Mononuclear cell (primary cell): ENCODE data around the gene WDR1. TPM values are rescaled to one million over a fixed set of nuclear protein-coding genes. Genes with fewer than 3 reads are reported as not detected.

Experiments
- H3K27me3 ChIP-seq: 2 replicates; pipeline ENCODE4 v1.6.0; 2011; ENCODE audit warnings: low read length, control low read depth; ENCODE audit not compliant: insufficient read depth
- H3K4me1 ChIP-seq: 2 replicates; pipeline ENCODE4 v1.5.1; 2011; ENCODE audit warnings: mild to moderate bottlenecking, low read length, control low read depth; ENCODE audit not compliant: insufficient read depth
- H3K4me3 ChIP-seq: 2 replicates; pipeline ENCODE4 v1.5.1; 2011; ENCODE audit warnings: mild to moderate bottlenecking, low read length, moderate library complexity
- H3K9me3 ChIP-seq: 2 replicates; pipeline ENCODE4 v1.5.1; 2011; ENCODE audit warnings: low read depth, mild to moderate bottlenecking, control low read depth, low read length
- total RNA-seq: library from RNA; depleted of rRNA; stranded (reverse); fragments of >200 nt; gene quantifications from one replicate; pipeline ENCODE4 v1.2.3, GENCODE V29; 2012

WDR1 gene
- total RNA-seq, 1 donor = 135 TPM

DNA sequence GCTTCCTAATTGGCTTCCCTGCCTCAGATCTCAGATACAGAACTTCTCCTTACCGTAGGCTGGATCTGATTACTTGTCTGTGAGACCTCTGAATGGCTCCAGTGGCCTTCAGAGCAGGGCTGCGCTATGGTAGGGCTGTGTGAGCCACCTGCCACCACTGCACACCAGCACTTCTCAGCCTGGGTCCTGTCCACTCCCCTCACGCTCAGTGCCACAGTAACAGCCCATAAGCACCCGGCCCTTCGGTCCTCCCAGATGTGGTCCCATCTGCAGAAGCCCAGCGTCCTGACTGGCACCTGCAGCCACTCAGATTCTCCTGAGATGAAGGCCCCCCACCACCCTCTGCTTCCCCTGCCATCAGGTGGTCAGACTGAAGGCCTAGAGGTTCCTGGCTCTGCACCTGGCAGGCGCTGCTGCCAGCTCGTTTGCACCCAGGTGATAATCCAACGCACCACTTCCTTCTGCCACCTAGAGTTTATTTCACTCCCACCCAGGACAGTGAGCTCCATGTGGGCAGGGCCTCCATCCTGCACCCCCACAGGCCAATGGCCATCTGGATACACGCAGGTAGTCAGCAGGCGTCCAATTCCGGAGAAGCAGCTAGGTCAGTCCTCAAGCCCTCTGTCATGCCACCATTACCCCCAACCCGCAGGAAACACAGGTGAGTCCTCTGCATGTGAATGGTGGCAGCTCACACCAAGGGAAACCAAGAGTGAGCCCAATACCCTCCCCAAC is 5.4 kb downstream of the WDR1 start:
- H3K4me3 ChIP-seq = no peak overlapping the region
- no peaks in the 10 kb centered on the region for H3K9me3 ChIP-seq
- H3K4me1 ChIP-seq = peaks cover 97% of the 10 kb centered on the region

DNA sequence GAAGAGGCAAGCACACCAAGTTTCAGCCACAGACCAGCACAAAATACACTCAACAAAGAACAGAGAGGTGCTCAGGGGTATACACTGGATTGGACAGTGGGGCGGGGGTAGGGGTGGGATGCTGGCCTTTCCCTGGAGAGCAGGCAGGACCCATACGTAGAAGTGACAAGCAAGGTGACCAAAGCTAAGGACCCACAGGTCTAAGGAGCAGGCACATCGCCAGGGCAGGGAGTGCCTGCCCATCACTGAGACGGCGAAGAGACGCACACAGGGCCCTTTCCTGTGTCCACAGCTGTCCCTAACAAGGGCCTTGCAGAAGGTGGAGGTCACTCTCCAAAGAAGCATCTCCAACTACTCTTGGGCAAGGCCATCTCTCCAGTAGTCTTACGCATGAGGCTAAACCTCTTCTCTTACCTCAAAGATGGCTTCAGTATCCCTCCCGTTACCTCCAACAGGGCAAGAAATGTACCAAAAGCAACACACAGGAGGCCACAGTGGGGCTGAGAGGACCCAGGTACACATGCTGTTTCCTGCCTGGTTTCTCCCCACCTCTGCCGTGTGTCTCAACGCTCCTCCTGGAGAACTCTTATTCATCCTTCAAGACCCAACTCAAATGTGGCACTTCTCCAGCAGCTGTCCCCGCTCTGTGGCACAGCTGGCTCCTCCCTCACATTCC is 6.5 kb downstream of the WDR1 start:
- Histone ChIP-seq H3K9me3 (no peaks in the 10 kb centered on the region), H3K4me1 (peaks cover 97% of the 10 kb centered on the region), H3K4me3 (no peak overlapping the region), H3K27me3 (no peaks in the 10 kb centered on the region)

More for the DNA sequence above, 5.4 kb downstream of the WDR1 start:
- H3K27me3 ChIP-seq = no peaks in the 10 kb centered on the region

DNA sequence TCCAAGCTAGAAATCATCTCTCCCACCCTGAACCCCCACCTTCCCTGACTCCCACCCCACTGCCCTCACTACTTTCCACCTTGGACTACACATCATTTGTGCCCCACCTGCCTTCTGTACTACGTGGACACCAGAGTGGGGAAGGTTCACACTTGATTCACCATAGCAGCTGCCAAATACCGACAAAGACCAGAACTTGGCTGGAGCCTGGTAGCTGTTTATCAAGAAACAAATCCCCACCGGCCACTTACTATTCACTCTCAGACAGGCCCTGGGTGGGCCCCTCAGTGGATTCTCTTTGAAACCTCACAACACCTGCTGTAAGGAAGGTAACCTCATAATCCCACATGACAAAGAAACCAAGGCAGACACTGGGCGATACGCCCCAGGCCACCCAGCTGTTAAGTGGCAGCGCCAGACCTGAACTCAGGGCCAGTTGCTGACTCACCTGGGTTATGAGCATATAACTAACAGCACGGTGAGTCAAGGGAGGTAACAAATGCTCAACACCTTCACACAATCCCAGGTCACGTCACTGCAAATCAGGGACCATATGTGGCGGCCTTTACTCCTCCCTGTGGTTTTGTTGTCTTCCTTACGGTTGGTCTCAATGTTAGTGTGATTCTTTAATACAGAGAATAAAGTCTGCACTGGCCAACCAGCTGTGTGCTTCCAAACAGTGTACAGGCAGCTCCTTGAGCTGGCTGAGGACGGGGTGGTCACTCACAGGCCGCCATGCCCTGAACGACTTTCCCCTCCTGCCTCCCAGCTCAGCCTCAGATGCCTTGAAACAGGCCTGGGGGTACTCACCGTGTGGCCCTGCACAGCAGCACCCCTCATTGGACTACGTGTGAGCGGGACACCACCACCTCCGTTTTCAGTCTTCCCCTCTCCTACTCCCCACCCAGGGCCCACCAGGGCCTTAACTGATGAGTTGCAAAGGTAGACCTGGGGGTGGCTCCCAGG is 7.5 kb downstream of the WDR1 start:
- Histone ChIP-seq H3K9me3 (no peaks in the 10 kb centered on the region), H3K4me3 (no peak overlapping the region), H3K27me3 (no peaks in the 10 kb centered on the region), H3K4me1 (peaks cover 97% of the 10 kb centered on the region)

DNA sequence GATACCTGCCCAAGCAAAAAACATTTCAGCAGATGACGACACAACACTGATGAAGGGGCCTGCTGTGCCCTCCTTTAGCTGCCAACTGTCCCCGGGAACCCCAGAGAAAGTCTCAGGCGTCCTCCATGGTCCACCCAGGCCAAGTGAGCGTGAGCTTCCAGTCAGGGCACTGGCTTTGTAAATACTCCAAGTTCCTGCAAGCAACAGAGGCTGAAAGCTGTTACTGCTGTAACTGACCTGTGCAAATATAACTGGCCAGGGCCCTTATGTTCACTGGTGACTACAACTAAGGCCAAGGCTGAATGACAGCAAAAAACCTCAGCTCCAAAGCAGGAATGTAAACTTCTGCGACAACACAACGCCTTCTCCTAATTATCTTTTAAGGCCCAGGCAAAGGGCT is 8.2 kb downstream of the WDR1 start:
- H3K4me1 ChIP-seq = peaks cover 95% of the 10 kb centered on the region
- no peaks in the 10 kb centered on the region for H3K9me3 ChIP-seq
- no peak overlapping the region for H3K4me3 ChIP-seq
- H3K27me3 ChIP-seq = no peaks in the 10 kb centered on the region

DNA sequence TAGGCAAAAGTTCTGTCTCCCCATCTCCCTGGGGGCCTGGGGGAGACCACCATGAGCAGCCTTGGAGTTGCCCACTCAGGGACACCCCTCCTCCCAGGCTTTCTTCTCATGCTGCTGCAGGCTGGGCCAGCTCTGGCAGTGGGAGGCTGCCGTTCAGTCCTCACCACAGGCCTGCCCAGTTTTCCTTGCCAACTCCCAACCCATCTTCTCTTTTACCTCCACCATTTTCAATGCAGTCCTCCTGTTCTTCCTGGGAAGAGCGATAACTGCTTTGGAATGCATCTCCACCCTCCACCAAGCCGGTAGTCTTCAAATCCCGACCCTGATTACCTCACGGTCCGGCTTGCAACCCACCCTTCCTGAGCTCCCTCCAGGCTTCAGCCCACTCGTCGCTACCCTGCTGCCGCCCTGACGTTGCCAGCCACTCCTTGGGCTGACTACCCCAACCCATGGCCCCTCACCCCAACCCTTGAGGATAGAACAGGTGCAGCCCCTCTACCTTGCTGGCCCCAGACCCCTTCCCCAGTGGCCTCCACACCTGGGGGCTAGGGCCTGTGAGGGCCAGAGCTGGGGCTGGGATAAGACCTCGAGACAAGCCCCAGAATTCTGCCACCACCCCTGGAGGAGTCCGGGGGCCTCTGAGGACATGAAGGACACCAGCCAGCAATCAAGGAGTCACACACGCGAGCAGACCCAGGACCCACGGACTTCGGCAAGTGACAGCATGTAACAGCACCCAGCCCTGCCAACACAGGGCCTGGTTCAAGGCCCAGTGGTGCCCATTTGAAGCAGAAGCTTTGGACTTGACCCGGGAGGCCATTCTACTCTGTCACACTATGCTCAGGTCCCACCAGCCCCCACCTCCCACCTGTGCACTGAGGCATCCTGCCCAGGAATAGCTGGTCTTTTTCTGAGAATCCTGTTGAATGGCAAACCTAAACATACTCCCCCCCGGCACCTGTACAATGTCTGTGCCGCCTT is 9.2 kb downstream of the WDR1 start:
- Histone ChIP-seq H3K4me1 (peaks cover 95% of the 10 kb centered on the region), H3K27me3 (no peaks in the 10 kb centered on the region), H3K4me3 (no peak overlapping the region)

DNA sequence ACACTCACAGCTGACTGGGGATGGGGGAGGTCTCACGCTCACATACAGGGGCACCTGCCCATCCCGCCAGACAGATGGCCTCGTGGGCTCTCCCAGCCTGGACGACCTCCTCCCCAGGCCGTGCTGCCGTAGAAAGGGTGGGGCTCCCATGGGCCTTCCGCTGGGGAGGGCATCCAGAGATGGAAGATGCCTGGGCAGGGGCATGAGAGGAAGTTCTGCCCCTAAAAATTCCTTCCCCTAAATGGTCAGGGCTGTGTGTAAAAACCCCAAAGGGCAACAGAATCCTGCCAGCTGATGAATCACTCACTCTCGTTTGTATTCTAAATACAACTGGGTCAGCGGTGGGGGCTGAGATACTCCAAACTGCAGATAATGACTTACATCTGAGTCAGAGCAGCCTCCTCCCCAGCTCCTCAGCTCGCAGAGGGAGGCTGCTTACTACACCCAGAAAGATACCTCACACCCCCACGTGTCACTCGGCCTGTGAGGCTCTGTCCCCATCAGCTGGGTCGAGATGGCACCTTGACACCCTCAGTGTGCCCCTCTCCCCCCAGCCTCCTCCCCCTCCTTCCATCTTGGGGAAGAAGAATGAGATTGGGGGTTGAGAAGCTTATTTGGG is 10.1 kb downstream of the WDR1 start:
- no peaks in the 10 kb centered on the region for H3K27me3 ChIP-seq
- H3K4me3 ChIP-seq = no peak overlapping the region
- H3K9me3 ChIP-seq = no peaks in the 10 kb centered on the region
- H3K4me1 ChIP-seq = peaks cover 94% of the 10 kb centered on the region

More for the DNA sequence above, 9.2 kb downstream of the WDR1 start:
- H3K9me3 ChIP-seq = no peaks in the 10 kb centered on the region

DNA sequence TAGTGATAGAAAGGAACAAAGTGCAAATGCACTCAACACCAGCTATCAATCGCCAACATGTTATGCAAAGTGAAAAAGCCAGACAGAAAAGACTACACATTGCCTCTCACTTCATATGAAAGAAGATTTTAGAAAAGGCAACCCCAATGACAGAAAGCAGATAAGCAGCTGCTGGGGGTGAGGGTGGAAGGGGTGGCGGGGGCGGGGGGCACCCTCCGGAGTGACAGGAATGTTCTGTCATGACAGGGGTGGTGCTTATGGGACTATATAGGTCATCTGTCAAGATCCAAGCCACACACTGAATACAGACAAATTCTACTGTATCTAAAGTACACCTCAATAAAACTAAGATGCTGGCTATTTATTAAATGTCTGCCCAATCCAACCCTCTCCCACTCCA is 10.7 kb downstream of the WDR1 start:
- no peaks in the 10 kb centered on the region for H3K9me3 ChIP-seq
- no peaks in the 10 kb centered on the region for H3K27me3 ChIP-seq
- H3K4me1 ChIP-seq = peaks cover 94% of the 10 kb centered on the region
- H3K4me3 ChIP-seq = no peak overlapping the region

DNA sequence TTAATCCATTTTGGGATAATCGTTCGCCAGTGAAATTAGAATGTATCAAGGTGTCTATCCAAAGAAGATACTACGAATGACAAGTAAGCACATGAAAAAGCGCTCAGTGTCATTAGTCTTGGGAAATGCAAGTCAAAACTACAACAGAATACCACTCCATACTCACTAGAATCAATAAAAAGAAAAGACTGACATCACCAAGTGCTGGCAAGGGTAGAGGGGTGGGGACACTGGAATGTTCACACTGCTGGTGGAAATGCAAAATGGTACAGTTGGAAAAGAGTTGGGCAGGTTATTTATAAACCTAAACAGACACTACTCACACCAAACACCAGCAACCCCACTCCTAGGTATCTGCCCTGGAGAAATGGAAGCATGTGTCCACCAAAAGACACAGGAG is 11.2 kb downstream of the WDR1 start:
- H3K4me3 ChIP-seq = no peak overlapping the region
- no peaks in the 10 kb centered on the region for H3K27me3 ChIP-seq
- H3K4me1 ChIP-seq = peaks cover 94% of the 10 kb centered on the region
- H3K9me3 ChIP-seq = no peaks in the 10 kb centered on the region

DNA sequence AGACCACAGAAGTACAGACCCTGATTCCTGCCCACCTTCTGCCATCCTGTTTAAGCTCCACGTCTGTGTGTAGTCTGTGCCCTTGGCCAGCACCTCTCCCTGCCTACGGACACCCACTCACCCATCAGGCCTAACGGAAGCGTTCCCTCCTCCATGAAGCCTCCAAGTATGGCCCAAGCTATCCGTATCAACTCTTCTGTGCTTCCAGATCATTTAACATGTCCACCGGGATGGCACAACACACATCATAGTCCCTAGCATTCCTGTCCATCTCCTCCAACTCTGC is 11.7 kb downstream of the WDR1 start:
- no peak overlapping the region for H3K4me3 ChIP-seq

DNA sequence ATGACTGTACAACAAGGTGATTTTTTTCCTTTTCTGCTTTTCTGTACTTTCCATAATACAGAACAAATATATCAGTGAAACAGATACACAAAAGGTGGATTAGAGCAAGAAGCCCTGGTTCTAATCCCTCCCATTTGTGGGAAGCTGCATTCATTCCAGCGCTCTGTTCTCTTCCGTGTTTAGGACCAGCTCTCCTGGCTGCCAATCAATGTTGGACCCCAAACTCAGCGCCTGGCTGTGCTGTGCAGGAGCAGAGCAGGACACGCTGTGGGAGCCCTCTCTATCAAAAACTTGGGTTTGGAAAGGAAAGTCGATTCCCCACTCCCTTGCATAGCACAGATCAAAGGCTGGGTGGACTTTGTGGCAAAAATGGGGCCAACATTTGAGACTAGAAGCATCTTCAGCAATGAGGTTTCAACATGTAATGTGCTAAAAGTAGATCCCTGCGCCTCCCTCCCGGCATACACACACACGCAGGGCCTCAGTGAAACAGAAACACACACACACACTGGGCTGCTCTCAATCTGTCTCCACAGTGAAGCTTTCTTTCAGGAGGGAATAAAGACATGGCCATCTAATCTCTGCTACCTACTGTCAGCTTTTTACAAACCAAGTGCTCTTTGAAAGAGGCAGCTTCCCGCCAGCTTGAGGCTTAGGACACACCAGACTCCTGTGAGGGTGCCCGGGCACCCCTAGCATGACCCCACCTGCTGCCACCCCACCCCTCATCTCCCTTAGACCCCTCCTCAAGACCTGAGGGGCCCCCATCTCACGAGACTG is 12.2 kb downstream of the WDR1 start:
- H3K9me3 ChIP-seq = no peaks in the 10 kb centered on the region
- H3K4me3 ChIP-seq = no peak overlapping the region
- H3K27me3 ChIP-seq = no peaks in the 10 kb centered on the region
- H3K4me1 ChIP-seq = peaks cover 94% of the 10 kb centered on the region

More for the DNA sequence above, 11.7 kb downstream of the WDR1 start:
- no peaks in the 10 kb centered on the region for H3K27me3 ChIP-seq
- no peaks in the 10 kb centered on the region for H3K9me3 ChIP-seq
- peaks cover 94% of the 10 kb centered on the region for H3K4me1 ChIP-seq

DNA sequence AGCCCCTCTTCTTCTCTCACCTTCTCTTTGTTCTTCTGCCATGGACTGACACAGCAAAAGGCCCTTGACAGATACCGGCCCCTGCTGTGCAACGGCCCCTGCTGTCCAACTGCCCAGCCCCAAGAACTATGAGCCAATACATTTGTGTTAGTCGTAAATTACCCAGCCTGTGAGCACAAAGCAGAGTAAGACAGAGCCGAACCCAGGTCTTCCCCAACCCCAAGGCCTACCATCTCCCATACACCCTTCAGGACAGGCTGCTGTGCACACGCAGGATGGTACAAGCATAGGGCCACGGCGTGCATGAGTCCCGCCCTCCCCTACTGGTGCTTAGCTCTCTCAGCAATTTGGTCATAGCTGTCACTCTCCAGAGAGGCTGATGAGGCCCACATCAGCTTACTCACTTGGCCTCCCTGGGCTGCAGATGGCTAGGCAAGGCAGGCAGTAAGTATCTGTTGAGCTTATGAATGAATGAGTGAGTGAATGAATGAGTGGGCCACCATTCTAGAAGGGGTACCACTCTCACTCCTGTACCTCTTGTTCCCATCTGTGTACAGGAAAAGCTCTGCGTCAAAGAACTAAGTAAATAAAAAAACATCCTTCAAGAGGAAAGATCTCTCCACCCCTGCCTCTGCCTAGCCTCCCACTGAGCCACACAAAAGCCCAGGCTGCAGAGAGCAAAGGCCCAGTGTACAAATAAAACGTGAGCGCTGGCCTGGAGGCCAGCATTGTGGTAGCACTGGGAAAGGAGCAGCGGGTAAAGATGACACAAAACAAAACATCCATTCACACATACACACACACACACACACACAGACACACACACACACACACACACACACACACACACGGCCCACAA is 13.9 kb downstream of the WDR1 start:
- H3K4me3 ChIP-seq = no peak overlapping the region
- no peaks in the 10 kb centered on the region for H3K9me3 ChIP-seq
- H3K27me3 ChIP-seq = no peaks in the 10 kb centered on the region
- H3K4me1 ChIP-seq = peaks cover 92% of the 10 kb centered on the region

DNA sequence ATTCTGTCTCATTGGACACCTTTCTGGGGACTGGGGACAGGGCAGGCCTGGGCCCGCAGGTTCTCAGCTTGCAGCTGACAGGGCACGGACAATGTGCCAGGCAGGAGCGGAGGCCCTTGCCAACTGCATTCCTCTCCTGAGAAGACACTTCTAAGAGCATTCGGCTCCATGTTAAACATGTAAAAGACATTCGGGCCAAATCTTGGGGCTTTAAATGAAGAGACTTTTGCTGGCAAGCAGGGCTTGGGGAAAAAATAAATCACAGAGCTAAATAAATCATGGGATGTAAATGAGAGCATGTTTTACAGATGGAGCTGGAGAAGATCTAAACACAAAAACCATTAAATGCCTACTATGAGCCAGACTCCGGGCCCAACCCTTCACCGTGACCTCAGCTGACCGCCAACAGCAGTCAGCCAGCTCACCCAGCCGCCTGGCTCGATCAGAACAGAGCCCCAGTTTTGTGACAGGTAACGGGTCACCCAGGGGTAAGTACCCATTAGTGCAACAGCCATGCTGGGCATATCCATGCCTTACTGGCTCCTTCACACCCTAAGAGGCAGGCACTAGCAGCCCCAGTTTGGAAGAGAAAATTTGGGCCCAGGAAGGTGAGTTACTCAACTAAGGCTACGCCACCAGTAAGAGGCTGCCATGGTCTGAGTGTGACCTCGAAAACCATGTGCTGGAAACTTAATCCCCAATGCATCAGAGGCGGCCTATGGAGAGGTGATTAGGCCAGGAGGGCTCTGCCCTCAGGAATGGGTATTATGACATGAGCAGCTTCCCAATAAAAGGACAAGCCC is 14.7 kb downstream of the WDR1 start:
- H3K4me3 ChIP-seq = no peak overlapping the region
- peaks cover 92% of the 10 kb centered on the region for H3K4me1 ChIP-seq
- H3K9me3 ChIP-seq = no peaks in the 10 kb centered on the region
- H3K27me3 ChIP-seq = no peaks in the 10 kb centered on the region
